ENCODE measurements around the gene DIAPH2.

- no peak for TF ChIP-seq CTCF (IDR thresholded peaks at IDR 0.05 in 8 of 11, conservative IDR thresholded peaks at IDR 0.05 in 3 of 11)
- TF ChIP-seq POLR2A (IDR thresholded peaks at IDR 0.05) = no peak
- TF ChIP-seq POLR2AphosphoS5 (IDR thresholded peaks at IDR 0.05) = no peak
These were observed 362.2 kb downstream of the DIAPH2 start for GRCh38 chrX:97046867-97047266.

All from spleen (tissue), 7 donors.